HUDEP-2 (cell line): Measurements from ENCODE around the gene PRAMEF1.
"Not testable (repeated sequence)": the region's sequence is repeated elsewhere in the genome, so short reads cannot be mapped to it uniquely, and the experiment has no call there.

Source experiments
- DNase-seq, 76 experiments: peaks; one replicate each; lab custom pipeline; 2025; ENCODE audit not compliant: unreplicated experiment in 76 of 76; lab: John Stamatoyannopoulos, UW

PRAMEF1 gene, protein sequence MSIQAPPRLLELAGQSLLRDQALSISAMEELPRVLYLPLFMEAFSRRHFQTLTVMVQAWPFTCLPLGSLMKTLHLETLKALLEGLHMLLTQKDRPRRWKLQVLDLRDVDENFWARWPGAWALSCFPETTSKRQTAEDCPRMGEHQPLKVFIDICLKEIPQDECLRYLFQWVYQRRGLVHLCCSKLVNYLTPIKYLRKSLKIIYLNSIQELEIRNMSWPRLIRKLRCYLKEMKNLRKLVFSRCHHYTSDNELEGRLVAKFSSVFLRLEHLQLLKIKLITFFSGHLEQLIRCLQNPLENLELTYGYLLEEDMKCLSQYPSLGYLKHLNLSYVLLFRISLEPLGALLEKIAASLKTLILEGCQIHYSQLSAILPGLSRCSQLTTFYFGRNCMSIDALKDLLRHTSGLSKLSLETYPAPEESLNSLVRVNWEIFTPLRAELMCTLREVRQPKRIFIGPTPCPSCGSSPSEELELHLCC

DNA sequence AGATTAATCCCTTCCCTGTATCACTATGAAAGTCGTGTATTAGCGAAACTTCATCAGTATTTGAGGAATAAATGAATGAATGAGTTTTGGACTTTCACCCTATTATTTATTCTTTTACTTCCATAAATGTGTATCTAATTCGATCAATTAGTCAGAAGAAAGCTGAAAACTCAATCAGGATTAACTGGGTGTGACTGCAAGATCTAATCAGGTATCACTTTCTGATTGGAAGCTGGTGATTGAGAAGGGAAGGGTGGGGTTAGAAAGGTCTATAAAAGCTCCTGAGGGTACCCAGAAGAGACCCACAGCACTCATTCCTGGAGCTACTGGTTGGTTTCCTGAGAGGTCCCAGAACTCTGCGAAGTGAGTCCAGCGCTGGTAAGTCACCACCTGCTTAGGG is at the start of gene PRAMEF1:
Gene PRAMEF1, plus strand, starts transcription at position 301 of the 400 bp plus-strand sequence. CDS start 1,831 bp downstream, outside the sequence.
- not testable (repeated sequence) for DNase-seq

DNA sequence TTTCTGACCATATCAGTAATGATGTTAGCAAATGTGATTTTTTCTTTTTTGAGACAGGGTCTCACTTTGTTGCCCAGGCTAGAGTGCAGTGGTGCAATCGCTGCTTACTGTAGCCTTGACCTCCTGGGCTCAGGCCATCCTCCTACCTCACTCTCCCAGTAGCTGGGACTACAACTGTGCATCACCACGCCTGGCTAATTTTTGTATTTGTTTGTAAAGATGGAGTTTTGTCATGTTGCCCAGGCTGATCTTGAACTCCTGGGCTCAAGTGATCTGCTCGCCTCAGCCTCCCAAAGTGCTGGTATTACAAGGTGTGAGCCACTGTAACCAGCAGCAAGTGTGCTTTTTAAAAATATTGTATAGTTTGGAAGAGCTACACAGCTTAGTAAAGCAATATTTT is 49.3 kb upstream of the PRAMEF1 start:
- DNase-seq, result no peak

DNA sequence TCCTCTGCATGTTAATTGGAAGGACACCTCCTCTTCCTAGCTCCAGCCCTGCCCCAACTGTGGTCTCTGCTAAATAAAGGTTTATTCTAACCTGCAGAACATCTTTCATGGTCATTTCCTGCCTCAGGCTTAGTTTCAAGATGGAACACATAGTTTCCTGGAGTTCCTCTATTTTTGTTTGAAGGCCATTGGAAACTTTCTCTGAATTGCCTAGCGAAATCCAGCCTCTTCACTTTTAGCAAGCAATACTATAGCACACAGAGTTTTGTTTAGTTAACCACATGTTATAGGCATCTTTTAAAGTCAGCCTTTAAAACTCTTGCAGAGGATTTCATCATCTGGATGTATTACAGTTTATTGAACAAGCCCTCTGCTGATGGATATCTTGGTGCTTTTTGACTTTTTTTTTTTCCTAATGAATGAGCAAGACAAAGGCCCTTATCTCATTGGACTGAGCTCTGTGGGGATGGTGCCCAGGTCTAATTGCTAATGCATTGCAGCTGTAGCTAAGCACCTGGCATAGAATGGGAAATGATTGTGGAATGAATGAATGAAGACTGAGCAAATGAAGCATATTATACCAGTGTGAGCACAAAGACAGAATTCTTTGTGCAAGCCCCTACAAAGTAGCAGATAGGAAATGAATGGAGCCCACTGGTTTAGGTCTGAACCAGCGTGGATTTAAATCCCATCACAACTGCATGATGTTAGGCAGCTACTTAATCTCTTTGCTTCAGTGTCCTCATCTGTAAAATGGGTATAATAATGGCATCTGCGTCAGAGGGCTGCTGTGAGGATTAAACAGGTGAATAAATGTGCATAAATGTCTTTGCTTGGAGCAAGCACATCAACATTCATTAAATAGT is 45.8 kb upstream of the PRAMEF1 start:
- no peak for DNase-seq

DNA sequence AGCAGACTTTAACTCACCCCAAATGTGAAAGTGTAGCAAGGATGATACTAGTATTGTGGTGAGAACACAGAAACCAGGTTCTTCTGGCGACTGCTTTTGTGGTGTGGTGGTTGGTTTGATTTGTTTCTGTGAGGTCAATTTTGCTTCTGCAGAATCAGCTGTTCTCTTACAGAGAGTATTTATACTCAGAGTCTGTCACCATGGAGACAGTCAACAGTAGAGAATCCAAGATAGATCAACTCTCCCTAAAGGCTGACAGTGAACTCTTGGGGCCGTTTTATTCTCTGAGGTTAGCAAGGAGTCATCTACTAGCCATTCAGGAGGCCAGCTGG is 45.2 kb upstream of the PRAMEF1 start, which contains the start of gene CFAP107:
Gene CFAP107, plus strand, starts transcription at position 209 of the 332 bp plus-strand sequence. CDS start 231 bp downstream, outside the sequence.
- DNase-seq, result no peak

DNA sequence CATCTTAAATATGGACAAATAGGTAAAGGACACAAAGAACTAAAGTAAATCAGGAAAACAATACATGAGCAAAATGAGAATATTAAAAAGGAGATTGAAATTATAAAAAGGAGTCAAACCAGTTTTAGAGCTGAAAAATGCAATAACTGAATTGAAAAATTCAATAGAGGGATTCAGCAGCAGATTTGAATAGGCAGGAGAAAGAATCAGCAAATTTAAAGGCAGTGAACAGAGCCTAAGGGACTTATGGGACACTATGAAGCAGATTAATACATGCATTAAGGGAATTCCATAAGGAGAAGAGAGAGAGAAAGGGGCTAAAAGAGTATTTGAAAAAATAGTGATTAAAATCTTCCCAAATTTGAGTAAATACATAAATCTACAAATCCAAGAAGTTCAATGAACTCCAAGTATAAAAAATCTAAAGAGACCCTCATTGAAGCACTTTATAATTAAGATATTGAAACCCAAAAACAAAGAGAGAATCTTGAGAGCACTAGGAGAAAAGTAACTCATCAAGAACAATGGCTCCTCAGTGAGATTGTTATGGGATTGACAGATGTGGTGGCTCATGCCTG is 42.3 kb upstream of the PRAMEF1 start:
- no peak for DNase-seq

DNA sequence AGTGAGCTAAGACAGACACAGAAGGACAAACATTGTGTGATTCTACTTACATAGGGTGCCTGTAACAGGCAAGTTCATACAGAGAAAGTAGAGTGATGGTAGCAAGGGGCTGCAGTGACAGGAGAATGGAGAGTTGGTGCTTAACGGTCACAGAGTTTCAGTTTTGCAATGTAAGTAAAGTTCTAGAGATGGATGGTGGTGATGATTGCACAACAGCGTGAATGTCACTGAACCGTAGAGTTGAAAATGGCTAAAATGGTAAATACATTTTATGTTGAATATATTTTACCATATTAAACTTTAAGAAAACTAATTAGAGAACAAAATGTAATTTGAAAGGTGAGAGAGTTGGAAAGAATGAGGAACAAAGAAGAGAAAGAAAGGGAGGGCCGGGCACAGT is 36.5 kb upstream of the PRAMEF1 start:
- no peak for DNase-seq

DNA sequence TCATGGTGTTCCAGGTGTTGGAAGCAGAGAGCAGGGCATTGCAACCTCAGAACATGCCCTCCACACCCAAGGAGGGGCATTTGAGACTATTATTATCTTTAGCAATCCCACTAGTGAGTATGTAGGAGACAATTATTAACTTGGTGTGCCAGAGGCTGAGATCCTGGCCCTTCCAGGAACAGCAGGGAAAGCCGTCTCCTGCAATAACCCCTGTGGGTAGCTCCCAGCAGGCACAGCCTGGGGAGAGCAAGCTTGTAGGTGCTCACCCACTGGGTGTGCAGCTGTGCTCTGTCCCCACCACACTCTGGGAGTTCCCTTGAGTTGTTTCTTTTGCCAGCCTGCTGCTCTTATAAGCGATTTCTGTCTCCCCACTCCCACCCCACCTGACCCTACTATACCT is 34.9 kb upstream of the PRAMEF1 start:
- DNase-seq, result no peak

DNA sequence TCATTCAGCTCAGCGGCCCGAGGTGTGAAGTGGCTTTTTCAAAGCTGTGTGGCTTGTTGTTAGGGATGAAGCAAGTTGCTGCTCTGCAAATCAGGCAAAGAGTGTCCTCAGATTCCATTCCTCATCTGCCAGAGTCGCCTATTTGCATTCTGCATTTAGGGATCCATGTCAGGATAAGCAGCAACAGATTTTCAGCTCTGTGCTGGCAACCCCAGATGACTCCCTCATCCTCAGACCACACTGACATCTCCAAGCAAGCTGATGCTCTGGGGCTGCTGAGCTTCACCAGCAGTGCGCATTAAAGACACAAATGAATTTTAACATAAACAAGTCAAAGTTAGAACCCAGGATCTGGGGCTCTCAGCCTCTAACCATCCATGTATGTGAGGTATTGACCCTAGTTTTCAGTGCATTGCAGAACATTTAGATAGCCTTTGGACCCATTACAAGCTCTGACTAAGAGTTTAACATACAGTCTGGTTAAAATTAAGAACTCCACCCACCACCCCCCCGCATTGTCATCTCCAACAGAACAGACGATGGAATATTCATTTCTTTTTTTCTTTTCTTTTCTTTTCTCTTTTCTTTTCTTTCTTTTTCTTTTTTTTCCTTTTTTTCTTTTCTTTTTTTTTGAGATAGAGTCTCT is 34.3 kb upstream of the PRAMEF1 start:
- DNase-seq, result no peak

DNA sequence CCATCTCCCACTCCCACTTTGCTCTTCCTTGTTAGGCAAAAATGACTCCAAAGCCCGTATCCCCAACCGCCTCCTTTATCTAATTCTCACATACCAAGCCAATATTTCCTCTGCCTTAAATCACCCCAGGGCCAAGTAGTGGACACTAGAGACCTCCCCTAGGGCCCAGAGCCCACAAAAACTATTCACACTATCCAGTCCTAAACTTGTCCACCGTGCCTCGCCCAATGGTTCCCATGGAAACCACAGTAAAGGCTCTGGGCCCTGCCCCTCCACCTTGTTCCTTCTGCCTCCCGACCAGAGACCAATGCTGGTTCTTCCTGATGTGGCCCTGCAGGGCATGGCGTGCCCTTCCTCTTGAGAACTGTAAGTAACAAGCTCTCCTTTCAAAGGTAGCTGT is 33.4 kb upstream of the PRAMEF1 start:
- no peak for DNase-seq

DNA sequence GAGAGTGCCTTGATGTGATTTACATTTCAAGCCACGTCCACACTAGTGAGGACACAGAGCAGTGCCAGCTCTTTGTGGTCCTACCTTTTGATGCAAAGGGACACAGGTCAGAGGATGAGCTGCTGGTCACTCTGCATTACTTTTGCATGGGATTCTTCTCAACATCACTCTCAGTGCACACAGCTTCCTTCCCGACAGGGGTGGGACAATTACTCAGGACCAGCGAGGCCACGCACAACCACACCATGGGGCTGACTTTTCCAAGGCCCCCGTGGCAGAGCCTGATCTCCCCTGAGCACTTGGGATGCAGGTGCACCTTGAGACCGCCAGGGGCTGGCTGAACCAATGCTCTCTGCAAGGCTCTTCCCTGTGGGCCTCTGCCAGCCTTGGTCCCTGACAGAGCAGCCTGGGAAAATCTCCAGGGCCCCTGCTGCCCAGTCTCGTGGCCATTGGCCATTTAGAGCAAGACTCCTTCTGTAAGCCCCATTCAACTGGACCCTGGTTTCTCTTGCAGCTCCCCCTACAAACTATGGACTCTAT is 30.9 kb upstream of the PRAMEF1 start:
- DNase-seq, result peak in 2 of 76 experiments; percentile 3 to 6

DNA sequence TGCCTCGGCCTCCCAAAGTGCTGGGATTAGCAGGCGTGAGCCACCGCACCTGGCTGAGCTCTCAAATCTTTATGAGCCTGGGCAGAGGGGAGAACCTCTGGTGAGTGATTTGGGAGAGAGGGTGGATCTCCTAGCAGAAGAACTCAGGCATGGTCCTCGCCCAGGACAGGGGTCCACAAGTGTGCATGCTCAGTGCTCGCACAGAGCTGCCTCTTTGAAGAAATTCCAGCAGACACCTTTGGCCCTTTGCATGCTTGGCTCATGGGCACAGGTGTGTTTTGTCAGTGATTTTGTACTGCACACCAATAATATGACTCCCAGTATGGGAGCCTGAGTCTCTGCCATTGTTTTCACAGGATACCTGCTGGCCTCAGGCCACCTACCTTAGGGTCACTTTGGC is 29.4 kb upstream of the PRAMEF1 start:
- no peak for DNase-seq

DNA sequence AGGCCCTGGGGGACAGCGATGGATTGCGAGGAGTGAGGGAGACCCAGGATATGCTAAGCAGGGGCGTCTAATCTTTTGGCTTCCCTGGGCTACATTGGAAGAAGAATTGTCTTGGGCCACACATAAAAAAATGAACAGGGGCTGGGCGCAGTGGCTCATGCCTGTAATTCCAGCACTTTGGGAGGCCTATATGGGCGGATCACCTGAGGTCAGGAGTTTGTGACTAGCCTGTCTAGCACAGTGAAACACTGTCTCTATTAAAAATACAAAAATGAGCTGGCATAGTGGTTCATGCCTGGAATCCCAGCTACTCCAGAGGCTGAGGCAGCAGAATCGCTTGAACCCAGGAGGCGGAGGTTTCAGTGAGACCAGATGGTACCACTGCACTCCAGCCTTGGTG is 28.4 kb upstream of the PRAMEF1 start:
- no peak for DNase-seq

DNA sequence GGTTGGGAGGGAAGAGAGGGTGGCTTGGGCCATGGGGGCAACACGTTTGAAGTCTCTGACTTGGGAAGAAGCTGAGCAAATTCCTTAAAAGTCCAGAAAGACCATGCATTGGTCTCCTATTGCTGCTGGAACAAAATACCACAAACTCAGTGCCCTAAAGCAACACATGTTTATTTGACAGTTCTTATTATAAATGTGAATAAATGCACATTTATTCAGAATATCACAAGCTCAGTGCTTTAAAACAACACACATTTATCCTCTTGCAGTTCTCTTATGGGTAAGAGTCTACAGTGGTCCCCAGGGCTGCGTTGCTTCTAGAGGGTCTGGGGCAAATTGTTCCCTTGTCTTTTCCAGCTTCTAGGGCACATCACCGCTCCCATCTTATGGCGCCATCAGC is 27.7 kb upstream of the PRAMEF1 start:
- DNase-seq, result no peak

DNA sequence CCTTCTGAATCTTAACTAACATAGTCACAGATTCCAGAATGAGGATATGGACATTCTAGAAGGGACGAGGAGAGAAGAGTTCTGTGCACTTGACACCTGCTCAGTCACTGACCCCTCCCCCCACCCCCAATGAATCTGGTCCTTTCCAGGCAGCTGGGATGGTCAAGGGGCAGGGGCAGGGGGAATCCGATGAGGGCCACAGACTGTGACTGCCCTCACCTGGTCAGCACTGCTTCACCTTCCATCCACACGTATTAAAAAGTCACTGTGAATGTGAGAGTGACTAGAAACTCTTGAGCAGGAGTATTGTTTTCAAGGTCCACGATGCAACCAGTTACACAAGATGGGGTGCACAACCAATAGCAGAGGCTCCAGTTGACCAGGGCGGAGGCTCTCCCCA is 27.2 kb upstream of the PRAMEF1 start:
- DNase-seq, result no peak

DNA sequence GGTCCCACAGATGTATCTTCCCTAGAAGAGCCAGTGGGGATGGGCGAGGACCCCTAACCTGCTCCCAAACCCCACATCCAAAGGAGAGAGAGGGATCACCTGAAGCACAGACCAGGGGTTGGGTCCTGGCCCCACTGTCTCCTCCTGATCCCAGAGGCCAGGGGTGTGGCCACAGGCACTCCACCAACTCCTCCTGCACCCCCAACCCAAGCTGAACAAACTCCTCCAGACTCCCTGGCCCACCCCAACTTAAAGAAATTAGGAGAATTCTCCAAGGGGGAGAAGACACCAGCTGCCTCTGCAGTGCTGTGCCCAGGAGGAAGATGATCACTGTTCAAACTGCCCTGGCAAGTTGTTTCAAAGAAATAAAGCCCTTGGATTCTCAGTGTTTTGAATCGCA is 22.2 kb upstream of the PRAMEF1 start:
- no peak for DNase-seq

DNA sequence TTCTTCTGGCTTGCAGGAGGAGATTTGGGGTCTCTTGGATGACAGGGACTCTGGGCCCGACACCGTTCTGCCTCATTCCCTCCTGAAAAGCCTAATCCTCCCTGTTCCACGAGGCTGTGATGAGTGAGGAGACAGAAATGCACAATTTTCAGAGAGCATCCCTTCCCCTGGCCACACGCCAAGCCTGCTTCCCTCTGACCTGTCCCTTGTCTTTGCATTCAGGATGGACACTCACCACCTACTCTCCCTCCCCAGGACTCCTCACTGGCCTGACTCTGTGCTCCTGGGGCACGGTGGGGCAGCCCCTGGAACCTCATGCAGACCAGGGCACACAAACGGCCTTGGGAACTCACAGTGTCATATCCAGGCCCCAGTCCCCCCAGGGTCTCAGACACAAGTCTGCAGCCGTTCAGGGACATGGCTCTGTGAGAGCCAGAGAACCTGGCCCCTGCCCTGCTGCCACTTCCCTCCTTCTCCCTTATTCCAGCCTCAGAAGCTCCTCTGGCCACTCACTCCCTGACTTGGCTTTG is 21.2 kb upstream of the PRAMEF1 start:
- no peak for DNase-seq

DNA sequence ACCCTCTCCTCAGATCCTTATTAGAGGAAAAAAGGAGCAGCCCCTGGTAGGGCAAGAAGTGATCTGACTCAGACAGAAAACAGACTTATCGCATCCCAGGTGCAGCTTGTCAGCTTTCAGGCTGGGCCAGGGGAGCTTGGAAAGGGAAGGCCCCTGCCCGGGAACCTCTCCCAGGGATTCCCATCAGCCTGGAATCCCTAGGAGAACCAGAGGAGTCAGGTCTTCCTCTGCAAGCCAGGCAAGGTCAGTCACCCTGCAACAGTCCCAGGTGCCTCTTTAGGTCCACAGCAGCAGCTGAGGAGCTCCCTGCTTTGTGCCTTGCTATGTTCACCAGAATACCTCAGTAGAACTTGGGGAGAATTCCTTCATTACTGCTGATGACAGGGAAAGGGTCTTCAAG is 20.6 kb upstream of the PRAMEF1 start:
- no peak for DNase-seq

DNA sequence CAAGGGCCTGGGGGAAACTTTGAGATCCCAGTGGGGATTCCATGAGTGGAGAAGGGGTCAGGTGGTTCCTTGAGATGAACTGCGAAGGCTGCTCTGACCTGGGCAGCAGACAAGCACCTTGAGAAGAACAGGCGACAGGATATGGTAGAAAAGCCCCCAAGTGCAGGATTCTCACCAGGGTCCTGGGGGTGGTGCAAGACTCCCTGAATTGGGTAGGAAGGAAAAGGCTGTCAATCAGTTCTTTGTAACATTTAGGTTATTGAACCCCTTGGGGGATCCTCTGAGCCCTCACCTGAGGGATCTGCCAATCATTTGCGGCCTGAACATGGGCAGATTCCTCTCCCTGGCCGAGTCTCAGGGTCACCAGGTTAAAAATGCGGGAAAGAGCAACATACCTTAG is 20.0 kb upstream of the PRAMEF1 start:
- no peak for DNase-seq

DNA sequence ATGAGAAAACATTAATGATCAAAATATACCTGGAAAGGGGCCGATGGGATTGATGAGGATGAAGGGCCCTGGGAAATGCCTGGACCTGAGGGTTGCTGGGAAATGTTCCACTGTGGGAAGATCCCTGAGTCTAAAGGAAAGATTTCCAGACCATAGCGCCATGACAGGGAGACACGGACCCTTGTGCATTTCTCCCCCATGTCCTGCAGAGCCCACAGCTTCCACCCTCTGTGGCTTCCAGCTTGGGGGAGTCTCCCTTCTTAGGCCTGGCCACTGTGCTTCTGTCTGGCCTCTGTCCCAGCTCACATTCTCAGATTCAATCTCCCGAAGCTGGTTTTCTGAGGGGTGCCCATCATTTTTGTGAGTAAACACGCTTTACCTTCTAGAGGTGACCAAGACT is 18.7 kb upstream of the PRAMEF1 start:
- DNase-seq, result no peak

DNA sequence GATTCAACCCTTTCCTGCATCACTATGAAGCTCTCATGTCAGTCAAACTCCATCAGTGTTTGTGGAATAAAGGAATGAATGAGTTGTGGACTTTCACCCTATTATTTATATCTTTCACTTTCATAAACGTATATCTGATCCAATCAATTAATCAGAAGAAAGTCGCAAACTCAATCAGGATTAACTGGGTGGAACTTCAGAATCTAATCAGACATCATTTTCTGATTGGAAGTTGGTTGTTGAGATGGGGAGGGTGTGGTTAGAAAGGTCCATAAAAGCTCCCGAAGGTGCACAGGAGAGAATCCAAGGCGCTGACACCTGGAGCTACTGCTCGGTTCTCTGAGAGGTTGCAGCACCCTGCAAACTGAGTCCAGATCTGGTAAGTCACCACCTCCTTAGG is 17.8 kb upstream of the PRAMEF1 start, which contains the start of gene PRAMEF12:
Gene PRAMEF12, plus strand, starts transcription at position 301 of the 400 bp plus-strand sequence. CDS start 1,130 bp downstream, outside the sequence.
- DNase-seq, result no peak
